Kidney epithelial cell (primary cell): ENCODE measurements around the gene BFAR. TPM values are rescaled to one million over a fixed set of nuclear protein-coding genes. Genes with fewer than 3 reads are reported as not detected.

ENCODE experiments used
- DNase-seq: peaks from one replicate; pipeline ENCODE4 v3.0.0-alpha.2; 2010; ENCODE audit warnings: low read depth
- H3K27me3 ChIP-seq: 2 replicates; pipeline ENCODE4 v1.6.0; 2011; ENCODE audit warnings: low read length; ENCODE audit not compliant: control insufficient read depth, insufficient read depth
- H3K36me3 ChIP-seq: 2 replicates; pipeline ENCODE4 v1.5.1; 2011; ENCODE audit warnings: low read length; ENCODE audit not compliant: control insufficient read depth, insufficient read depth
- H3K4me3 ChIP-seq: 2 replicates; pipeline ENCODE4 v1.5.1; 2011; ENCODE audit warnings: low read depth, mild to moderate bottlenecking, control low read depth, low read length
- CTCF ChIP-seq: IDR thresholded peaks from 2 replicates; pipeline ENCODE4 v1.5.1; 2011; ENCODE audit warnings: mild to moderate bottlenecking, moderate library complexity, low read length, control low read depth, inconsistent platforms; ENCODE audit not compliant: insufficient read depth, poor library complexity, severe bottlenecking
- total RNA-seq: library from RNA; depleted of rRNA; stranded (reverse); fragments of >200 nt; gene quantifications from 2 replicates; pipeline ENCODE4 v1.2.3, GENCODE V29; 2015

Gene BFAR
- total RNA-seq, 1 donor from 2014 or later, result 102 TPM

- Histone ChIP-seq H3K4me3 (no peak overlapping the region), H3K27me3 (no peaks in the 10 kb centered on the region), H3K36me3 (no peaks in the 10 kb centered on the region)
- TF ChIP-seq CTCF, result no peak
- DNase-seq, result no peak
These were observed 8.5 kb downstream of the BFAR start for GRCh38 chr16:14641206-14641605.

GRCh38 chr16:14641926-14642325 is 9.2 kb downstream of the BFAR start:
- H3K27me3 ChIP-seq, result no peaks in the 10 kb centered on the region
- H3K4me3 ChIP-seq, result no peak overlapping the region
- H3K36me3 ChIP-seq, result no peaks in the 10 kb centered on the region
- no peak for DNase-seq
- no peak for TF ChIP-seq CTCF

- Histone ChIP-seq H3K27me3 (no peaks in the 10 kb centered on the region), H3K4me3 (no peak overlapping the region), H3K36me3 (no peaks in the 10 kb centered on the region)
- DNase-seq, result no peak
- TF ChIP-seq CTCF, result no peak
These were observed 17.1 kb downstream of the BFAR start for GRCh38 chr16:14649816-14650215.

GRCh38 chr16:14650629-14651028 is 17.9 kb downstream of the BFAR start:
- Histone ChIP-seq H3K4me3 (no peak overlapping the region), H3K36me3 (no peaks in the 10 kb centered on the region), H3K27me3 (no peaks in the 10 kb centered on the region)
- no peak for DNase-seq
- no peak for TF ChIP-seq CTCF

- no peaks in the 10 kb centered on the region for H3K36me3 ChIP-seq
- TF ChIP-seq CTCF, result no peak
- H3K4me3 ChIP-seq, result no peak overlapping the region
- DNase-seq, result no peak
- H3K27me3 ChIP-seq, result no peaks in the 10 kb centered on the region
These were observed 20.0 kb downstream of the BFAR start for GRCh38 chr16:14652726-14653125.

GRCh38 chr16:14658063-14658462 is 25.3 kb downstream of the BFAR start:
- DNase-seq, result no peak
- H3K27me3 ChIP-seq, result no peaks in the 10 kb centered on the region
- TF ChIP-seq CTCF, result no peak

More at GRCh38 chr16:14658063-14658462, 25.3 kb downstream of the BFAR start:
- Histone ChIP-seq H3K4me3 (no peak overlapping the region), H3K36me3 (peaks cover 3% of the 10 kb centered on the region)
